Measurements from ENCODE around the gene IL15RA. TPM values are rescaled to one million over a fixed set of nuclear protein-coding genes. Genes with fewer than 3 reads are reported as not detected.

Gene IL15RA
- total and polyA plus RNA-seq, 2 donors from 2014 or later, result 6.8 to 13.9 TPM

DNA sequence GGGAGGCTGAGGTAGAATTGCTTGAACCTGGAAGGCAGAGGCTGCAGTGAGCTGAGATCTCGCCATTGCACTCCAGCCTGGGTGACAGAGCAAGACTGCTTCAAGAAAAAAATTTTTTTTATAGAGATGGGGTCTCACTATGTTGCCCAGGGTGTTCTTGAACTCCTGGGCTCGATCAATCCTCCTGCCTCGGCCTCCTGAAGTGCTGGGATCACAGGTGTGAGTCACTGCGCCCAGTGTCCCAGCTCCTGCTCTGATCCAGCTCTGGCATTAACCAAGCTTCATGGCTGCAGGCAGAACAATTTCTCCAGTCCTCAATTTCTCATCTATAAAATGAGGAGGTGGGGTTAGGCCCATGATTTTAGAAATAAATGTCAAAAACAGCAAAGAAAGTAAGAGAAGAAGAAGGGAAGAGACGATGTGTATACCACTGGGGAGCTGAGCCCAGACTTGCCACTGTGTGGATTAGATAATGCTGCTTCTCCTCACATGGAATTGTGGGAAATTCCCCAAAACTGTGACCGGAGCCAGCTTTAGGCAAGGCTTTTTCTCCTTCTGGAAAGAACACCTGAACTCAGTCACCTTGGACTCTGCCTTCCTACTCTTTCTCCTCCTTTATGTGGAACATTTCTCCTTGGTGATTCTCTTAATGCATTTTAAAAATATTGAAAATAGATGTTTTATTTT, 25.5 kb downstream of the IL15RA start:
- H3K4me3 ChIP-seq (ENCODE audit: low read length in 3 of 3), result no peak overlapping the region
- H3K9me3 ChIP-seq (ENCODE audit: control insufficient read depth in 2 of 3, insufficient read depth in 1 of 3, low read length in 3 of 3), result no peaks in the 10 kb centered on the region
- H3K27ac ChIP-seq (ENCODE audit: low read depth in 2 of 2, low read length in 2 of 2), result no peak overlapping the region
- H3K27me3 ChIP-seq (ENCODE audit: control insufficient read depth, insufficient read depth, low read length), result no peaks in the 10 kb centered on the region
- DNase-seq (peak in 1 of 5 donors; percentile 10), FAIRE-seq (no peak)
- H3K4me1 ChIP-seq (ENCODE audit: control insufficient read depth in 2 of 3, insufficient read depth in 2 of 3, low read depth in 1 of 3, low read length in 3 of 3), result peaks cover 0 to 3% (median 0%) of the 10 kb centered on the region in 3 donors
- TF ChIP-seq, protein P1, sequence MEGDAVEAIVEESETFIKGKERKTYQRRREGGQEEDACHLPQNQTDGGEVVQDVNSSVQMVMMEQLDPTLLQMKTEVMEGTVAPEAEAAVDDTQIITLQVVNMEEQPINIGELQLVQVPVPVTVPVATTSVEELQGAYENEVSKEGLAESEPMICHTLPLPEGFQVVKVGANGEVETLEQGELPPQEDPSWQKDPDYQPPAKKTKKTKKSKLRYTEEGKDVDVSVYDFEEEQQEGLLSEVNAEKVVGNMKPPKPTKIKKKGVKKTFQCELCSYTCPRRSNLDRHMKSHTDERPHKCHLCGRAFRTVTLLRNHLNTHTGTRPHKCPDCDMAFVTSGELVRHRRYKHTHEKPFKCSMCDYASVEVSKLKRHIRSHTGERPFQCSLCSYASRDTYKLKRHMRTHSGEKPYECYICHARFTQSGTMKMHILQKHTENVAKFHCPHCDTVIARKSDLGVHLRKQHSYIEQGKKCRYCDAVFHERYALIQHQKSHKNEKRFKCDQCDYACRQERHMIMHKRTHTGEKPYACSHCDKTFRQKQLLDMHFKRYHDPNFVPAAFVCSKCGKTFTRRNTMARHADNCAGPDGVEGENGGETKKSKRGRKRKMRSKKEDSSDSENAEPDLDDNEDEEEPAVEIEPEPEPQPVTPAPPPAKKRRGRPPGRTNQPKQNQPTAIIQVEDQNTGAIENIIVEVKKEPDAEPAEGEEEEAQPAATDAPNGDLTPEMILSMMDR (IDR thresholded peaks at IDR 0.05; ENCODE audit: borderline replicate concordance, extremely low read depth, insufficient read depth), result no peak
- intact Hi-C loops (cut with DNase I), result no loop called here
- H3K9ac ChIP-seq (ENCODE audit: low read length in 3 of 3), result no peak overlapping the region
- H3K36me3 ChIP-seq (ENCODE audit: control insufficient read depth in 2 of 3, insufficient read depth in 3 of 3, low read length in 3 of 3), result no peaks in the 10 kb centered on the region

DNA sequence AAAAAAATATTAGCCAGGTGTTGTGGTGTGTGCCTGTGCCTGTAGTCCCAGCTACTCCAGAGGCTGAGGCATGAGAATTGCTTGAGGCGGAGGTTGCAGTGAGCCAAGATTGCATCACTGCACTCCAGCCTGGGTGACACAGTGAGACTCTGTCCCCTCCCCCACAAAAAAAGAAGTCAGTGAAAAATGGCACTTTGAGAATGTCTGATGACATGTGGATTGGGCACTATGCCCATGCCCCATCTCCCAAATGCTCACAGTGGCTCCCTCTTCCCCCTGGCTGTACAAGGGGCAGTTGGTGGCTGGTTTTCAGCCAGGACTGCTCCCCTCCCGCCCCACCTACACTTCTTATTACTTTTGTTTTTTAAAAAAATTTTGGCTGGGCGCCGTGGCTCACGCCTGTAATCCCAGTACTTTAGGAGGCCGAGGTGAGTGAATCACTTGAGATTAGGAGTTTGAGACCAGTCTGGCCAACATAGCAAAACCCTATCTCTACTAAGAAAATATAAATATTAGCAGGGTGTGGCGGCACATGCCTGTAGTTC, 26.1 kb downstream of the IL15RA start:
- no peak for FAIRE-seq
- Histone ChIP-seq H3K9me3 (ENCODE audit: control insufficient read depth in 2 of 3, insufficient read depth in 1 of 3, low read length in 3 of 3) (no peaks in the 10 kb centered on the region), H3K9ac (ENCODE audit: low read length in 3 of 3) (no peak overlapping the region), H3K36me3 (ENCODE audit: control insufficient read depth in 2 of 3, insufficient read depth in 3 of 3, low read length in 3 of 3) (no peaks in the 10 kb centered on the region), H3K4me1 (ENCODE audit: control insufficient read depth in 2 of 3, insufficient read depth in 2 of 3, low read depth in 1 of 3, low read length in 3 of 3) (peaks cover 0 to 6% (median 2%) of the 10 kb centered on the region in 3 donors), H3K27me3 (ENCODE audit: control insufficient read depth, insufficient read depth, low read length) (no peaks in the 10 kb centered on the region), H3K4me3 (ENCODE audit: low read length in 3 of 3) (no peak overlapping the region), H3K27ac (ENCODE audit: low read depth in 2 of 2, low read length in 2 of 2) (no peak overlapping the region)
- TF ChIP-seq, protein P1 (IDR thresholded peaks at IDR 0.05; ENCODE audit: borderline replicate concordance, extremely low read depth, insufficient read depth), result no peak
- DNase-seq, result no peak
- intact Hi-C loops (cut with DNase I), result no loop called here

DNA sequence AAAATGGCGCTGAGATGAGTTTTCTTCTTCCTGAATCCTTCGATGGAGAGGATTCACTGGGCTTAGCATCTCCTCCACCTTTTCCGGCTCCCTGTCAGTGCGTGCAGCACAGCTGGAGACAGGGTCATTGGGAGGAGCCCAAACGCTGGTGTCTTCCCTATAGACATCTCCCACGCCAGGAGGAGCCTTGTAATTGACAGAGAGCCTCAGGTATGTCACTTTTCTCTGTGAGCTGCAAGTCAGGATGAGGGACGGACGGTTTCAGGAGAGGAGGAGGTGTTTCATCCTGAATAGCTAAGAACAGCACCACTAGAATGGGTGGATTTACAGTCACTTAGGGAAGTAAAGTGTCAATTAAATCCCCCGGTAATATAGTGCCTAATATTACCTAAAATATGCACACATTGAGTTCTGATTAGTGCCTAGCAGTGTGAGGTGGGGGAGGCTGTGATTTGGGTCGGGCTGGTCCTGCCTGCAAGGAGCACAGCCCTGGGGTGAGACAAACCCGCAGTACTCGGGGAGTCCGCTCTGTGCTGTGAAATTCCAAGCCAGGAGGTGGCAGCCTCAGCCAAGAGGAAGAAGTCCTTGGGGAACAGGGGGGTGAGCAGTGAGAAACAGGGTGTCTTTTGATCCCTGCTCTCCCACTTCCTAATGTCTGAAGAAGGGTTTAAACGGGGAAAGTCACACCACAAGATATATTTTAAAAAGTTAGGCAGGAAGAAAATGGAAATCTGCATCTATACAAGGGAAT, 28.2 kb downstream of the IL15RA start:
- Histone ChIP-seq H3K36me3 (ENCODE audit: control insufficient read depth in 2 of 3, insufficient read depth in 3 of 3, low read length in 3 of 3) (no peaks in the 10 kb centered on the region), H3K4me1 (ENCODE audit: control insufficient read depth in 2 of 3, insufficient read depth in 2 of 3, low read depth in 1 of 3, low read length in 3 of 3) (peaks cover 3 to 12% (median 8%) of the 10 kb centered on the region in 3 donors), H3K27ac (ENCODE audit: low read depth in 2 of 2, low read length in 2 of 2) (no peak overlapping the region), H3K9ac (ENCODE audit: low read length in 3 of 3) (no peak overlapping the region), H3K27me3 (ENCODE audit: control insufficient read depth, insufficient read depth, low read length) (no peaks in the 10 kb centered on the region), H3K4me3 (ENCODE audit: low read length in 3 of 3) (no peak overlapping the region), H3K9me3 (ENCODE audit: control insufficient read depth in 2 of 3, insufficient read depth in 1 of 3, low read length in 3 of 3) (no peaks in the 10 kb centered on the region)
- peak in 4 of 5 donors; percentile 58 to 77 (median 65) for DNase-seq
- FAIRE-seq, result no peak
- intact Hi-C loops (cut with DNase I), result no loop called here
- TF ChIP-seq, protein P1 (IDR thresholded peaks at IDR 0.05; ENCODE audit: borderline replicate concordance, extremely low read depth, insufficient read depth), result peak; percentile 50
